LoVo (cell line): ENCODE measurements around the gene AUTS2.
A peak's percentile ranks its signal among the peaks of the same experiment; 100 is the strongest.

ENCODE experiments used
- DNase-seq: peaks from one replicate; pipeline ENCODE4 v3.0.0-alpha.2; 2016; ENCODE audit warnings: low spot score

AUTS2 gene

DNA sequence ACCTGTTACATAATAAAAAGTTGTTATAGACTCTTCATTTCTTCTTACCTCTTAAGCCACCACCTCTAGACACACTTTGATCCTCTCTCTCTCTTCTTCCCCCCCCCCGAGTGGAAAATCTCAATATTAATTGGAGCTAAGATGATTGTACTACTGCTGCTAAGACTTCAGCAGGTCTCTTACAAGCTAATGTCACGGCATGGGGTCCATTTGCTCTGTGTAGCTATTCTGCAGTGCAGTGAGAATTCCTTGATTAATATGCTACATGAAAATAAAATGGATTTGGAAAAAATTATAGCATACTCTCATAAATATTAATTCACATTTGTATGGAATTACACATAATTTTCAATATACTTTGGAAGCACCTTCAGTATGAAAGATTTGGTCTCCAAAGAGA, 297.2 kb downstream of the AUTS2 start:
- no peak for DNase-seq

DNA sequence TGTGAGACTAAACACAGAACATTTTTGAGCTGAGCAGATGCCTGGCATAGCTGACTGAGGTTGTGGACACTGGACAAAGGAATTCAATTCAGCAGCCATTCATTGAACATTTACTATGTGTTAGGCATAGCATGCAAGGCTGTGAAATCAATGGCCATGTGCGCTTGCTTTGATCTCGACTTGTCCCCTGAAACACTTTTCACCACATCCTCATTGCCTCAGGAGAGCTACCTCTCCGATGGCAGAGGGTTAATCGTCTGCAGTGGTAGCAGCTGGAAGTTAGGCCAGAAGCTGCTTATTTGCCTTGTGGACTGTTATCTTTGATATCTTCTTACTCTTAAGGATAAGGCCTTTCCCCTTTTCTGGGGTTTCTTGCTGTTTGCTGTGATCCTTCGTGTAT, 297.8 kb downstream of the AUTS2 start:
- no peak for DNase-seq

DNA sequence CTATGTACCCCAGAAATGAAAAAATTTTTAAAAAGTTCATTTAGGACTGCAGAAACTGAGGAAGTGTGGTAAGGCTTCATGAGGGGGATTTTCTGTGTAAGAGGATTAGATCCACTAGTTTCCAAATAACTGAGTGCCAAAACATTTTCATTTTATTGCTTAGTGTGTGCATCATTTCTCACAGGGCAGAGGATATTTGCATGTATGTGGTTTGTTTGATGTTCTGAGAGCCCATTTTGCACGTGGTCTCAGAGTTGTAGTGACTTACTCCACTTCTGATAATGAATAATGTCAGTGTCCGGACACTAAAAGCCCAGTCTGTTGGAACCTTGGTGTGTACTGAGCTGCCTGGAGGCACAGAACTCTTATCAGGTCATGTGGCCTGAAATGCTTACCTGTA, 299.9 kb downstream of the AUTS2 start:
- no peak for DNase-seq

DNA sequence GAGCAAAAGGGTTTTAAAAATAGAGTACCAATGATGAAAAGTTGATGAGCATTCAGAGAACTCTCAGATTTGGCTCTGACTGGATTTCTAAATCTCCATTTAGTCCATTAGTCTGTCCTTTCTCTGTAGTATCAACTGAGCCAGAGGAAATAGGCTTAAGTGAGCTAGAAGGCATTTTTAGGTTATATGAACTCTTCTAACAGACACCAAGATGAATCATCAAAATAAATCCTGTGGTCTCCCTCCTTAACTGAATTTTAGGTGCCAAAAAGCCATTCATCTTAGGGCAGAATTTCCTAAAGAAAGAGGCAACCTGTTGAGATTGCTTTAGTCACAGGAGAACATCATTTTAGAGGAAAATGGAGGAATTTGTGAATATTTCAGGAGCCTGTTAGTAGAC, 305.1 kb downstream of the AUTS2 start:
- DNase-seq = no peak

DNA sequence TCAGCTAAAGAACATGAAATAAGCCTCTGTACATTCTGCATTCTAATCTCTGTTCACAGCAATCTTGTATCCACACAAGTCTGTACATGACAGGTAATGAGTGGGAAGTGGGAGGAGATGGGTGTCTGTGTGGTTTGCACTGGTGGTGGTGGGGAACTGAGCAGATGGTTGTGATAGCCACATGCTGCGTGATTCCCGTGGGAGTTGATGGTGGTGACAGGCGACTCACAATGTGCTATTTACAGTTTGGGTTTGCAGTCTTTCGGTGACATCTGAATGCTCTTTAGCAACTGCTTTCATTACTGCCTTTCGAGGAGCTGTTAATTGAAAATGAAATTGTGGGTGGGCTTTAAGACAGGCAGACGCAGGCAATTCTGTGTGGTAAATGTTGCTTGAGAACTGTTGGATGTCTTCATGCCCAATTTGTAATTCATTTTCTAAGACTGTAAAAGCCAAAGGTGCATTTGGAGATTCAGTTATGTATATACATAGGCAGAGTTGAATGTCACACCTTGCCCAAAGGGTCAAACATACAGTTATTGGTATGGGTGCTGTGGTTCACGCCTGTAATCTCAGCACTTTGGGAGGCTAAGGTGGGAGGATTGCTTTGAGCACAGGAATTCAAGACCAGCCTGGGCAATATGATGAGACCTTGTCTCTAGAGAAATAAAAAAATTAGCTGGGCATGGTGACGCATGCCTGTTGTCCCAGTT, 308.2 kb downstream of the AUTS2 start:
- no peak for DNase-seq

DNA sequence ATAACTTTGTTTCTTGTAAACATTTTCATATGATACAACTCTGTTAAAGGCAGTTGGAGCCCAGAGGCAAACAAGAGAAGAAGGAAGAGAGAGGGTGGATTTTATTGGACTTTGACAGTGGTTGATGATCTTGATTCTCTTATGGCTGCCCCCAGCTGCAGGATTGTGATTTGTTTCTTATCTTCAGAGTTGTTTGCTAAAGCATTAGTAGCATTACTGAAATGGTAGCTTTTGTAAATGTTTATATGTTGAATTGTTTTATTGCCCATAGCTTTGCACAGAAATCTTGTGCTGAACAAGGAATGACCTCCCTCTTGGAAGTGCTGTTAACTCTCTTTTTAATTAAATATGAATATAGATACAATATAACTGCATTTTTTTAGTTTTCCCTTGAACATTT, 309.4 kb downstream of the AUTS2 start:
- DNase-seq = peak; percentile 30

DNA sequence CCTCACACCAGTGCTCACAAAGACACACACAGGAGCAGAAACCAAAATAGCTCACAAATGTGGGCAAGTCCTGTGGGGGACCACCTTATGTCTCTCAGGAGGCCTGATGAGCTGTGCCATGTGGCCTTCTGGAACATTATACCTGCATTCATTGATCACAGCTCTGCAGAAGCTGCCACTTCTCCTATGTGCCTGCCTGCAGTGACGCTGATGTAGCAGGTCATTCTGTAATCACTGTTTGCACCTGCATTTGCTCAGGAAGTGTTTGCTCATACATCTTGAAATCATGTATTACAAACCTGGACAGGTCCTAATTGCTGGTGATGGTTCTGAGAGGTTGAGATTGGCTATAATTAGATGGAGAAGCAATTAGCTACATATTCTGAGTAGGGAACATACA, 310.2 kb downstream of the AUTS2 start:
- no peak for DNase-seq

DNA sequence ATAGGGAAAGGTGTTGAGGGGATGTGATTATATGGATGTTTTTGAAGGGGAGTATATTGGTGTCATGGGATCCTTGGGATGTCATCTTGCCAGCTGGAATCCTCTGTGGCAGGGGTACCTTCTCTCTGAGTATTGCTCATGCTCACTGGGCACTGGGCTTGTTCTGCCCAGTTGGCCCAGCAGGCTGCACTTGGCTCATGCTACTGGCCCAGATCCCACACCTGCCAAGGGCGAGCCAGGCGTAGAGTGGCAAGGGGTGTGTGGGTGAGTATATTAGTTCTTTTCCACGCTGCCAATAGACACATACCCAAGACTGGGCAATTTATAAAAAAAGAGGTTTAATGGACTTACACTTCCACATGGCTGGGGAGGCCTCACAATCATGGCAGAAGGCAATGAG, 311.9 kb downstream of the AUTS2 start:
- no peak for DNase-seq

DNA sequence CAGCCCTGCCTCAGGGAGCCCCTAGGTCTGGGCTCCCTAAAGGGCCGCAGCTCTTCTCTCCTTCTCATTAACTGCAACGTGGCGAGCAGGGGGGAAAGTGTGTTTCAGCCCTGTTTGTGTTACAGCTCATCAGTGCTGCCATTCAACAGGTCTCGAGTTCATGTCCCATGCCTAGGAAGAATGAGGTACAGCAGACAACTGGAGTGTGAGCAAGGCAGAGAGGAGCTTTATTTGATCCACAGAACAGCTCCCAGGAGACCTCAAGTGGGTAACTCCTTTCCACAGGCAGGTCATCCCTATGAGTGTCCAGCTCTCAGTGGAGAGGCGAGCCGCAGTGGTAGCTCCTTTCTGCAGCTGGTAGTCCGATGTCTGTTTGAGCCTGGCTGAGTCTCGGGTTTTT, 313.1 kb downstream of the AUTS2 start:
- no peak for DNase-seq

DNA sequence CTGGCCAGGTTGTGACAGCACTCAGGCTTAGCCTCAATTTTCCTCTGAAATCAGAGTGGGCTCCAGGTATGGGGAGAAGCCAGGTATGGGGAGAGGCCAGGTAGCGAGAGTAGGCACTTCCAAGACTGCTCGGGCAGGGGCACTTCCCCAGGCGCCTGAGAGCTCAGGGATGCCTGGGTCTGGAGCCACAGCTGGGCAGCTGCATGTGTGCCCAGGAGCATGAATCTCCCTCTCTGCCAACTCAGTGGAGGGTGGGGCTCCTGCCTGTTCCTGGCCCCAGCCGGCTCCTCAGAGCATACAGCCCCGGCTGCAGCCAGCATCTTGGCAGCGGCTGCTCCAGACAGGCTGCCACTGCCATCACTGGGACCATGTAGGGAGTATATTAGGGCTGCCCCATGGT, 313.9 kb downstream of the AUTS2 start:
- no peak for DNase-seq

DNA sequence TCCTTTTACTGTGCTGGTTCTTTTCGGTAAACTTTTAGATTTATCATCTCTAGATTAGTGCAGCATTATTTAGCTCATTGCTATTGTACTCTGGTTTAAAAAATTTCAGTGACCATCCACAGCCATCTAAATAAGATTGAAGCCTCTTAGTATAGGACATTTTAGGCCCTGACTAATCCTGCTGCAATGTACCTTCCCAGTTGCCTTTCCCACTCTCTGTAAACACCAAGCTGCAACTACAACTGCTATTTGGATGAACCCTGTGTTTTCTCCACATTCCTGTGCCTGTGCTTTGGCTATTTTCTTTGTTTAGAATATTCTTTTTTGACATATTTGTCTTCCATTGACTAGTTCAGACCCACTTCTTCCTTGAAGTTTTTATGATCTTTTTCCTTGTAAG, 314.6 kb downstream of the AUTS2 start:
- no peak for DNase-seq

DNA sequence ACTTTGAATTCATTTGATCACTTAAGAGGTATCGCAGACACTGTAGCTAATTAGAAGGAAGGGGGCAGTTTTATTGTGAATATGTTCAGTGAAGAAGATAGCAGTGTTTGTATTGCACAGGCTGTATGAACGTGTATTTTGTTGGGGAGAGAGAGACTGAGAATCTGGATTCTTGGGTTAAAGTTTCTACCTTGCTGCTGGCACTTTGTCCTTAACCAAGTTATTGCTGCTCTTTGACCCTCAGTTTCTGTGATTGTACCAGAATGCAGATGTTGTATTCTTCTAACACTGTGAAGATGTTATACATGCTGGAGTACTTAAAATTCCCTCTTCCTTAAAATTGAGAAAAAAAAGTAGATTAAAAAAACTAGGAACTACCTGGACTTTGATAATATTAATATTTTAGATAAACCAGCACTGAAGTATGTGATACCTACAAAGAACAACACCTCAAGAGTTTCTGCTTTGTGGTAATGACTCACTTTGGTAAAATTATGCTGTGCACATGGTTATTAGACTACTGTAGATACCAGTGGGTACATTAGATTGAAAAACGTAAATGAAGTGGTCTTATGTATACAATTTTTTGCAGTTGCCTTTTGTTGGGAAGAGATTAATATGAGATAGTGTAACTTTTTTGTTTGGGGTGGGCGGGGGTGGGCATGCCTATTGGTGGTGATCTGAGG, 321.3 kb downstream of the AUTS2 start:
- DNase-seq = no peak

DNA sequence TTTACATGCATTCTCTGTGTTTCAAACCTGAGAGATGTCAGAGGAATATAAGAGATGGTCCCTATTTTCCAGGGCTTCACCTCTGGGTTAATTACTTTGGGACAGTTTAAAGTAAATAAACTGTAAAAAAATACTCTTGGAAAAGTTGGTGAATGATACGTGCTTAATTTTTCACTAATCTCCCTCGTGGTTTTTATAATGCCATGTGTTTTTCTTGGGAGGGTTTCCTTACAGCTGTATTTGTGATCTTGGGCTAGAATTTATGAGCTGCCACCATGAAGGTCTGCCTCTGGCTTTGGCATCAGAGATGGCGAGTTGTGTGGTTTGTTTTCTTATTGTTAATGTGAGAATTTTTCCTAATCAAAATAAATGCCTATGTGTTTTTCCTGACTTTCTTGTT, 322.5 kb downstream of the AUTS2 start:
- no peak for DNase-seq

DNA sequence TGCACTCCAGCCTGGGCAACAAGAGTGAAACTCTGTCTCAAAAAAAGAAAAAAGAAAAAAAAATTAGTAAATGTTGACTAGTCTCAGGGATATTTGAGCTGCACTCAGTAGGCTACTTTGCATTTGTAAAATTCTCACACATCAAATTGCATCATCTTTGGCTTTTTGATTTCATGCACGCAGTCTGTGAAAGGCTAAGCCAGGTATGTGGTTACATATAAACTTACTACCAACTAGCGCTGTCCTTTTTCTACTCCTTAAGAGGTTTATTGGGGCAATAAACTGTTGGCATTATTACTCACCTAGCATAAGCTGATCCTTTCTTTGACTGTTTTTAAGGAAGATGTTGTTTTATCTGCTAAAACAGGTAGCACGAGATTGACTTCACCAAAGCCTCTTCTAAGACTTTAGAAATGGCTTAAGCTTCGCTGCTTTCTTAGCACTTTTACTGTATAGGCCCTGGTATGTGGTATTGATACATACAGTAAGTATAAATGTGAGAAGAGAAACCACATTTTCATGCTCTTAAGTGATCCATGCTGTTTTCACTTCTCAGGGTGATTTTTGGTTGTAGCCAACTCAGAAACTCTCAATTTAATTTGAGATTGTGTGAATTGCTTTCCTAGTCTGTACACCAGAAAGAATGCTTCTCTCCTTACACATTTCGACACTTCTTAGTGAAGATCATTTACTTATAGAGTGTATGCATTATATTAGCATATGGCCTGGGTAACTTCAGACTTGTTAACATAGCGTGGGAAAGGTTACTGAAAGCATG, 323.9 kb downstream of the AUTS2 start:
- DNase-seq = peak; percentile 79

DNA sequence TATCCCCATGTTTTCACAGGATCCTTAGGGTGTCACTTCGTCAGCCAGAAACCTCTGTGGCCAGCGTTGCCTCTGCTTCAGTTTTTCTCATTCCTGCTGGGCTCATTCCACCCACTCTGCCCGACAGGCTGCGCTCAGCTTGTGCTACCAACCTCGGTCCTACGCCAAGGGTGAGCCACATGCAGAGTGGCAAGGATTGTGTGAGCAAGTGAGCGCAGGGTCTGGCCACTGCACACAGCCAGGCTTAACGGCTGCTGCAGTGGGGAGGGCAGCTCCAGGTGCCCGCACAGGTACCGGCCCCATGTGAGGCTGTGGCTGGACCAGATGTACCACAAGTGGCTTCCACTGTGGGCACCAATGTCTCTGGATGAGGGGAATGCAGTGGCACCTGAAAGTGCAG, 329.2 kb downstream of the AUTS2 start:
- no peak for DNase-seq

DNA sequence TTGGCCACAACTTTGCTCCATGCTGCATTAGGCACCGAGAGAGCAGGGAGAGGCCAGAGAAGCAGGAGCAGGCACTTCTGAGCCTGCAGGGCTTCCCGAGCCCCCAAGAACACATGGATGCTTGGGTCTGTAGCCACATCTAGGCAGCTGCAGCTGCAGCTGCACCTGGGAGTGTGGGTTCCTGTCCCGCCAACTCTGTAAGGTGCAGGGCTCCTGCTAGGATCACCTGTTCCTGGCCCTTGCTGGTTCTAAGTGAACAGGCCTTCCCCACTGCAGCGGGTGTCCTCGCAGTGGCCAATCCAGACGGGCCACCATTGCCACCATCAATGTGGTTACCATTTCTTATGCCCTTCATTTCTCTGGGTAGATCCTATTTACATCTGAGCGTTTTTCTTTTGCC, 330.3 kb downstream of the AUTS2 start:
- no peak for DNase-seq

DNA sequence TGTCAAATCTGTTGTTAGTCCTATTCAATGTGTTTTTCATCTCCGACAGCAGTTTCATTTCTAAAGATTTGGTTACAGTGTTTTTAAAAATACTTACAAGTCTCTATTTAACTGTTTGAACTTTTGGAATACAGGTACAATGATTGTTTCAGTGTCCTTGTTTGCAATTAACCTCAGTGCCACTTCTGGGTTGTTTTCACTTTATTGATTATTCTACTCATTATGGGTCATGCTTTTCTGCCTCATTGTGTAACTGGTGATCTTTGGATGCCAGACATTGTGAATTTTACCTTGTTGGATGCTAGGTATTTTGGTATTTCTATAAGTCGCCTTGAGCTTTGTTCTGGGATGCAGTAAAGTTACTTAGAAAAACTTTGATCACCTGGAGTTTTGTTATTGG, 331.3 kb downstream of the AUTS2 start:
- DNase-seq = no peak

DNA sequence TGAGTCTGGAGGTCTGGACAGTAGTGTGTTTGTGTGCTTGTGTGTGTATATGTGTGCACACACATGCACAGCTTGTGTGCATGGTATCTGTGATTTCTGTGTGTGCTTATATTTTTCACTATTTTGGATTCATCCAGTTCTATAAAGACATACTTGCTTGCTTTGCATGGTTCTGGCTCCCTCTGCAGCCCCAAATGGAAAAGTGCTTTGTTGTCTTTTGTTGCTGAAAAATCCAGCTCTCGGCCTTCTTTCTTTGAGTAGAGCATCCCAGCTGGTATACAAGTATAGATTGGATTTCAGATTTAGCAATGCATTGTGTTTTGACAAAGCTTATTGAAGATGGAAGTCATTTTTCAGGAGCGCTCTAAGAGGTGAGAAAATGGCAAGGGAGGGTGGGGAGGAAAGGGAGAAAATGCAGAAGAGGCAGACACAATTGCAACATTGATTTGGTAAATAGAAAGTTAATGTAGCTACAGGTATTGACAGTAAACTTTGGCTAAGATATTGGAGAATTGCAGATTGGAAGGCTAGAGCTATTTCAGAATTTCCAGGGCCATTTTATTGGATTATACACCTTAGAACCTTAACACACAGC, 333.9 kb downstream of the AUTS2 start:
- peak; percentile 18 for DNase-seq

DNA sequence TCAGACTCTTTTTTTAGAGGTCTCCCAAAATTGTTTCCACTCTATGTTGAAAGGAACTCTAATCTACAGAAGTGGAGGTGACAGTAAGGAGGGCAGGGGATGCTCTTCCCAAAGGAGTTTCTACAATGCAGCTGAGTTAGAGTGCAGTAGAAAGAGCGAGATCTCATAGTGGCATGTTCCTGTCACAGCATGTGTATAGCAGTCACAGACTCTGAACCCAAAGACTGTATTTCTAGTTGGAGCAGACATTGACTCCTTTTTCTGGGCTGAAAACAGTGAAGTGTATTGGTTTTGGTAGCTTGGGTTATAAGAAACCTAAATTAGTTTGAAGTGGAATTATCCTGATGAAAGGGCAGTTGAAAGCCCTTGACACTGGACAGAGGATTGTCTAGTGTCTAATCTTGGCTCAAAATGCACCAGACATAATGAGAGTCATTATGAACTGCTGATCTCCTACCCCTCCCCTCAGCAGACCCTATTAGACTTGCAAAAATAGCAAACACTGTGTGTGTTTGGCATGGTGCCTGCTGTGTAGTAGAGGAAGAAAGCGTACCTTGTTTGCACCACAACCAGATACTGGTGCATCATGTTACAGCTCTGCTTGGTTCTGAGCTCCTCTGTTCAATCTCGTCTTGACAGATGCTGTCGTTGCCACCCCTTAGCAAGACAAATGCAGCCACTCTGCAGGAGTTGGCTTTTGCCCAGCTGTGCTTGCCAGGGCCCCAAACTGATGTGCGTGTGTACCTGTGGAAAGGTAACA, 336.0 kb downstream of the AUTS2 start:
- DNase-seq = no peak

DNA sequence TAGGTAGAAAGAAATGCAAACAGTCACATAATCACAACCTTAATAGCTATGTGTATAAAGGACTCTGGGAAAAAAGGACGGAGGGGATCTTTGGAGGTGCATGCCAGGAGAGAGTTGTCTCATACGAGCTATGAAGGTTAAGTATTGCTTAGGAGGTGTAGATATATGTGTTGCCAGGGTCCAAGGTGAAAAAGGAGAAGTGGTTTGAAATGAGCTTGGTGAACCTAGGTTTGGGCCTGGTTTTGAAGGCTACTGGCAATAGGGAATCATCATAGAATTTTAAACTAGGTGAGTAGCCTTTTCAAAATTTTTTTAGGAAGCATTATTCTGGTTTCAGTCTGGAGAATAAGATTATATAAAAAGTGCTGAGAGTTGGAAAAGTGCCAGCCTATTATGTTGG, 336.8 kb downstream of the AUTS2 start:
- DNase-seq = no peak

DNA sequence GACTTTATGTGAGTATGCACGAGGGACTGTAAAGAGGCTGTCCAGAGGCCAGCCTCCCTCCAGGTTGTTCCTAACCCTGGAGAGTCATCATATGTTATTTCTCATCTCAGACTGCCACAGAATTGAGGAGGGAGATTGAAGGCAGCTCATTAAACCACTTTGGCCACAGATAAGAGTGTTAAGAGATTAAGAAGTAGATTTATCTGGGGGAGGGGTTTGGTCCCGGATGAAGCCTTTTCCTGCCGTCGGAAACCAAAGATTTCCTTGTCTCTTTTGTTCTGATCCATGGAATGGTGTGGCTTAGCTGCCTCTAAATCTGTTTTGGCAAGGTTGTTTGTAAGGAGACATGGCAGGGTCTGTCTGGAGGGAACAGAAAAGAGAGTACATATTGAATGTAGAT, 338.8 kb downstream of the AUTS2 start:
- DNase-seq = no peak

DNA sequence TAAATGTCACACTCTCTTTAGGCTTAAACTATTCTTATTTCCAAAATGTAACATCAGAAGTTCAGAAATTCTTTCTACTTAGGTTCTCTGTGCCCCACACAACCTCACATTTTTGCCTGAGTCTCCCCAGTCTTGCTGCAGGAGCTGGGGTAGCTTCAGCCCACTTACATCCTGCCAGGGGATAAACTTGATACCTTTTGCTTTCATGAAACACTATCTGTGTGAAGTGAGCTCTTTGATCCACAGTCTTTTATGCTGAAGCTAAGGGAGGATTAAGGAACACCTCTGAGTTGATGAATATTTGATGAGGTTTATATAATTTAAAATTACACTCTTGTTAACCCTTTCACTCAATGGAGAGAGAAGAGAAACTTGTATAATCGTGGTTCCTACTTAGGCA, 341.0 kb downstream of the AUTS2 start:
- no peak for DNase-seq
